ENCODE measurements around the gene ACP2. TPM values are rescaled to one million over a fixed set of nuclear protein-coding genes. Genes with fewer than 3 reads are reported as not detected.
"Not testable (repeated sequence)": the region's sequence is repeated elsewhere in the genome, so short reads cannot be mapped to it uniquely, and the experiment has no call there.

Gene ACP2
- total RNA-seq, 1 donor from 2014 or later: 28.1 TPM

DNA sequence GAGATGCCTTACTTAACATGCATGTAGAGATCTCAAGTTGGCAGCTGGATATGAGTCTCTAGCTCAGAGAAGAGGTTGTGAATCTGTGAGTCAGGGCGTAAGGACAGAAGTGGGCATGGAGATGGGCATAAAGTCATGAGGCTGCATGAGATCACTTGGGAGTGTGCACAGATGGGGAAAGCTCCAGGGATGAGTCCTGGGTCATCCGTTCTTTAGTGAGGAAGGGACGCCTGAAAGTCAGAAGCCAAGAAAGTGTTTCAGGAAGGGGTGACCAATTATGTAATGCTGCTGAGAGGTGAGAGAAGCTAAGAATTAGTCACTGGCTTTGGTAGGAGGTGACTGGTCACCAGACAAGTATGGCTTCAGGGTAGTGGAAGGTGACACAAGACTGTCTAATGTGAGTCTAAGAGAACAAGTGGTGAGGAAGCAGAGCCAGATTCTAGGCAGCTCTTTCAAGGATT, 6.7 kb downstream of the ACP2 start:
- no peak for DNase-seq

- no peak for DNase-seq
Observed at GRCh38 chr11:47239852-47240251, 8.8 kb downstream of the ACP2 start.

- no peak for DNase-seq
Observed at GRCh38 chr11:47236482-47236881, 12.1 kb downstream of the ACP2 start.

GRCh38 chr11:47235163-47235562, 13.5 kb downstream of the ACP2 start:
- no peak for DNase-seq

- DNase-seq: peak; percentile 11
Observed at GRCh38 chr11:47234669-47235100, 13.9 kb downstream of the ACP2 start.

DNA sequence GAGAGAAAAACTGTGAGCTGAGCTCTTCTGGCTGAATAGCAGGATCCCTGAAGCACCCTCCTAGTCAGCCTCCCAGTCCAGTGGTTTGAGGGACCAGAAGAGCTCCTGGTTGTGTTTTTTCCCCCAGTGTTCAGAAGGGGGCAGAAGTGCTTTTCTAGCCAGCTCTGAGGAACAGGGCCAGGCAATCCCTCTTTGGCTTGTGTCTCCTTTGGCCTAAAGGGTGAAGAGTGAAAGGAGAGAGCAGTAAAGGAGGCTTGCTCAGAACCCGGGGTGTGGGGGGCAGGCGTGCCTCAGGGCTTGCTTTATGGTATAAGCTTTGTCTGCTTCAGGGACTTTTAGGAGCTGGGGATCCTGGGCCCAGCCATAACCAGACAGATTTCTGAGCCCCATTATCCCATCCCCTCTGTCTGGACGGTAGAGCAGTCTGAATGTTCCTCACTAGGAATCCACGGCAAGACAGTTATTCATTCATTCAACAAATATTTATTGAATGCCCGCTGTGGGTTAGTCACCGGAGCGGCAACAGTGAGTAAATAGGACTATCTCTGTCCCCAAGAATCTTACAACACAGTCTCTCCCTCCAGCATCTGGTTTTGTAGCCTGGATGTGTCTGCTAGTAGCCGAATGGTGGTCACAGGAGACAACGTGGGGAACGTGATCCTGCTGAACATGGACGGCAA, 14.5 kb downstream of the ACP2 start:
- no peak for DNase-seq

- no peak for DNase-seq
Observed at GRCh38 chr11:47233051-47233450, 15.6 kb downstream of the ACP2 start.

DNA sequence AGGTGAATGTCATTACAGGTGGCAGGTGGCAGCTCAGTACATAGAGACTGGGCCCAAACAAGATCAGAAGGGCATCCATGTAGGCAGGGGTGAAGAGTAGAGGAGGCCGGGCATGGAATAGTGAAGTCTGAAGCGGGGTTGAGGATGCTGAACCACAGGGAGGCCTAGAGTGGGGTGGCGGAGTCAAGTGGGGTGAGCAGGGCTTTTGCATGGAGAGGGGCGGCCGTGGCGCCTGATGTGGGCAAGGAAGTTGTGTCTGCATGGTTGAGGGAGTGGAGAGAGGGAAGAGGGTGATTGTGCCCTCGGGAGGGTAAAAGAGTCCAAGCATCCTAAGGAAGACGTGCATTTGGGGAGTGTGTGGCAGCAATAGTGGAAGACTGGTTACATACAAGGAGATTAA, 19.5 kb downstream of the ACP2 start:
- DNase-seq: no peak

DNA sequence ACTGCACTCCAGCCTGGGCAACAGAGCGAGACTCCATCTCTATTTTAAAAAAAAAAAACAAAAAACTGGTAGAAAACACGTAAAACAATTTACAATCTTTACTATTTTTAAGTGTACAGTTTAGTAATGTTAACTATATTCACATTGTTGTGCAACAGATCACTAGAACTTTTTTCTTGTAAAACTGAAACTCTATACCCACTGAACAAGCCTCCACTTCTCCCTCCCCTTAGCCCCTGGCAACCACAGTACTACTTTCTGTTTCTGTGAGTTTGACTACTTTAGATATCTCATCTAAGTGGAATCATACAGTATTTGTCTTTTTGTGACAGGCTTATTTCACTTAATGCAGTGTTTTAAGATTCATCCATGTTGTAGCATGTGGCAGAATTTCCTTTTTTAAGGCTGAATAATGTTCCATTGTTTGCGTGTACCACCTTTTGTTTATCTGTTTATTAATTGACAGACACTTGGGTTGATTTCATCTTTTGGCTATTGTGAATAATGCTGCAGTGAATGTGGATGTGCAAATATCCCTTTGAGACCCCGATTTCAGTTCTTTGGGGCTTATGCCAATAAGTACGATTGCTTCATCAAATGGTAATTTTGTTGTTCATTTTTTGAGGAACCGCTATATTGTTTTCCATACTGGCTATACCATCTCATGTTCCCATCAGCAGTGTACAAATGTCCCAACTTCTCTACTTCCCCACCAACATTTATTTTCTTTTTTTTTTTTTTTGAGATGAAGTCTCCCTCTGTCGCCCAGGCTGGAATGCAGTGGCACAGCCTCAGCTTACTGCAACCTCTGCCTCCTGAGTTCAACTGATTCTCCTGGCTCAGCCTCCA, 22.8 kb downstream of the ACP2 start:
- DNase-seq: no peak

- no peak for DNase-seq
Observed at GRCh38 chr11:47222696-47223095, 25.9 kb downstream of the ACP2 start.

DNA sequence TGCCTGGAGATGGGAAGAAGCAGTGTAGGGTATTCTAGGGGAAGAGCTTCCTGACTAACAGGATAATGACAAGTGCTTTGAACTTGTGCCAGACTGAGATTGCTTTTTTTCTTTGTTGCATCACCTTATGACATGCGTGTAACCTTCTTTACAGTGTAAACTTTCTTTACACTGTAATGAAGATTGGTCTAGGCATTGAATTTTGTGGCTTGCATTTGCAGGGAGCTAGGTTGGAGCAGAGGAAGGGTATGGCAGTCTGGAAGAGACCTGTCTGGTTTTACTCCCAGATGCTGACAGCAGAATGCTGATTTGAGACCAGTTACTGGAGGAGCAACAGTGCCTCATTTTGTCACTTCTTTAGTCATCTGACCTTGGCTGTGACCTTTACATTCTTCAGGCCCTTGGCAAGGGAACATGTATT, 28.2 kb downstream of the ACP2 start:
- DNase-seq: no peak

DNA sequence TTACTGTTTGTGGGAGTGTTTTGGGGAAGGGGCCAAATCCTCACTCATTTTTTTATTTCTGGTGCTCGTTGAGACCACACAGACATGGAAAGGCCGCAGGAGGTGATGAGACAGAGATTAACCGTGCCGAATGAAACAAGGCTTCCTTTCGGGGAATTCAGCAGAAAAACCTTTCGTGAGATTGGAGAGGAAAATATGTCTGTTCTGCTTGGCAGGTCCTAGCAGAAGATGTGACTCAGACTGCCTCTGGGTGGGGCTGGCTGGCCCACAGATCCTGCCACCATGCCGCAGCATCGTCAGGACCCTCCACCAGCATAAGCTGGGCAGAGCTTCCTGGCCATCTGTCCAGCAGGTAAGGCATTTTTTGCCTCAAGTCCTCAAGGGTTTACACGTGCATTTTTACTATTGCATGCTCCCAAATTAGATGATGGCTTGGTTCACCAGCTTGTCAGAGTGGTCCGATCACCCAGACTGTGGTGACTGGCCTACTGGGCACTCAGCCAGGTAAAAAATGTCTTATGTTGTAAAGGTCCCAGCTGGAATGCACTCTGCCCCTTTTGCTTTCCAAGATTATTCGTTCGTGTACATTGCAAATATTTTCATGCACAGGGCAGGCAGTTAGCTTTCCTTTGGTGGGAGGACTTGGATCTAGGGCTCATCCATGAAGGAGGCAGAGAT, 32.4 kb downstream of the ACP2 start:
- DNase-seq: peak; percentile 22

DNA sequence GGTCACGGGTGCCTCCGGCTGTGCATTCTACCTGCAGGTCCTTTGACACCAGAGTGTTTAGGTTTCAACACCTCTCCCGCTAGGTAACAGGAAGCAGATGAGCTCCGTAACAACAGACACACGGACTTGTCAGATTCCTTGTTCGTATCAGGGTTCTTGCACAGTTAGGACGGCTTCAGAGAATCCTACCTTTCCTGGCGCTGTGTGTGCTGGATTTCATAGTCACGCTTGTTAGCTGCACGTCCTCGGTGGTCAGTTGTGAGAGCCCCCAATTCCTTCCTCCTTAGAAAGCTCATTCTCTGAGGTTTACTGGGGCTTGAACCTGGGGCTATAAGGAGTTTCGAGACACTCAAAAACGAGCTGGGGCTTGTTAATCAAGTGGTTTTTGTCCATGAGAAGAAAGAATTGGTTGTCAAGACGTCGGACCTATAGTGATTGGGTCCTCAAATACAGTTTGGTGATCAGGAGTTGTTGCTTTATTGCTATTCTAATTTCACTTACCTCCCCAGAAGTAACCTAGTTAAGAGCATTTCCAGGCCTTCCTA, 33.2 kb downstream of the ACP2 start:
- DNase-seq: no peak

- DNase-seq: peak; percentile 93
Observed at GRCh38 chr11:47213950-47214565, 34.6 kb downstream of the ACP2 start.

DNA sequence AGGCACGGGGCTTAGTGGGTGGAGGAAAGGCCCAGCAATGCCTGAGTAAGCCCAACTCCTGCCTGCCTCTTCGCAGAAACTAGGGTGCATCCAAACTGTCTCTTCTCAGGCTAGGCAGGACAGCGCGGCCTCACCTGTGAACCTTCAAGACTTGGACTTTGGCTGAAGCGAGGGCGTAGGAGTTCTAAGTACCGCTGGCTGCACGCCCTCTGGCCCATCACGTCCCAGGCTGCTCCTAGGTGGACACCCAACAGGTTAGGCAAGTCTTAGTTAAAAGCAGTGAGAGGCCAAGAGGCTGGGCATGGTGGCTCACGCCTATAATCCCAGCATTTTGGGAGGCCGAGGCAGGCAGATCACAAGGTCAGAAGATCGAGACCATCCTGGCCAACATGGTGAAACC, 35.7 kb downstream of the ACP2 start:
- DNase-seq: no peak

DNA sequence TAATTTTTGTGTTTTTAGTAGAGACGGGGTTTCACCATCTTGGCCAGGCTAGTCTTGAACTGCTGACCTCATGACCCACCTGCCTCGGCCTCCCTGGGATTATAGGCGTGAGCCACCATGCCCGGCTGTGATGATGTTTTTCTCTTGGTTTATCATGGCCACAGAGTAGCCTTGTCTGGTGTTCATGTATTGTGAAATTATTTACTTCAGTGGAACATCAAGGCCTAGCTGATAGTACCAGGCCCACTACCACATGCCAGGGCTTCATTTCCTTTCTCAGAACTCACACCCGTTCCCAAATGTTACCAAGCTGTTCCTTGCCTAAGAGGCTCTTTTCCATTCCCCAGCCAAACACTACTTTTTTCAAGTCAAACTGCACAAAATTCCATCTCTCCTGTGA, 40.0 kb downstream of the ACP2 start:
- DNase-seq: no peak

DNA sequence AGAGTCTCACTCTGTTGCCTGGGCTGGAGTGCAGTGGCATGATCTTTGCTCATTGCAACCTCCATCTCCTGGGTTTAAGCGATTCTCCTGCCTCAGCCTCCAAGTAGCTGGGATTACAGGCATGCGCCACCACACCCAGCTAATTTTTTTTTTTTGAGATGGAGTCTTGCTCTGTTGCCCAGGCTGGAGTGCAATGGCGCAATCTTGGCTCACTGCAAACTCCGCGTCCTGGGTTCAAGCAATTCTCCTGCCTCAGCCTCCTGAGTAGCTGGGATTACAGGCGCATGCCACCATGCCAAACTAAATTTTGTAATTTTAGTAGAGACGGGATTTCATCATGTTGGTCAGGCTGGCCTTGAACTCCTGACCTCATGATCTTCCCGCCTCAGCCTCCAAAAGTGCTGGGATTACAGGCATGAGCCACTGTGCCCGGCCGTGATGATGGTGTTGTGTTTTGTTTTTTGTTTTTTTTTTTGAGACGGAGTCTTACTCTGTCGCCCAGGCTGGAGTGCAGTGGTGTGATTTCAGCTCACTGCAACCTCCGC, 40.5 kb downstream of the ACP2 start:
- not testable (repeated sequence) for DNase-seq

- DNase-seq: no peak
Observed at GRCh38 chr11:47207459-47207858, 41.2 kb downstream of the ACP2 start.

- DNase-seq: not testable (repeated sequence)
Observed at GRCh38 chr11:47206577-47206976, 42.0 kb downstream of the ACP2 start.

DNA sequence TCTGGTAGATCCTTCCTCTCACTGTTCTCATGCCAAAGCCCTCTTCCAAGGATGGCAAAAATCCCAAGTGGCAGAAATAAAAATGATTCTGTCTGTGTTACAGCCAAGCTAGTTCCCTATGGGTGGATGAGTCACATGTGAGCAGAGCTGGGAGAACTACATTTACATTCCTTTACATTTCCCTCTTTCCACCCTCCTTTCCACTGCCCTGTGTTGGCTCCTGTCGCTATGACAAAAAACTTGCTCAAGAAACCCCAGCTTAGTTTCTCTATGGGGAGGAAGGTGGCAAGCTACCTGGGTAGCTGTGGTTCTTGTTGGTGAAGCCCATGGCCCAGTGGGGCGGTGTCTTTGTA, 44.0 kb downstream of the ACP2 start:
- DNase-seq: peak; percentile 31

- no peak for DNase-seq
Observed at GRCh38 chr11:47202576-47202975, 46.0 kb downstream of the ACP2 start.

DNA sequence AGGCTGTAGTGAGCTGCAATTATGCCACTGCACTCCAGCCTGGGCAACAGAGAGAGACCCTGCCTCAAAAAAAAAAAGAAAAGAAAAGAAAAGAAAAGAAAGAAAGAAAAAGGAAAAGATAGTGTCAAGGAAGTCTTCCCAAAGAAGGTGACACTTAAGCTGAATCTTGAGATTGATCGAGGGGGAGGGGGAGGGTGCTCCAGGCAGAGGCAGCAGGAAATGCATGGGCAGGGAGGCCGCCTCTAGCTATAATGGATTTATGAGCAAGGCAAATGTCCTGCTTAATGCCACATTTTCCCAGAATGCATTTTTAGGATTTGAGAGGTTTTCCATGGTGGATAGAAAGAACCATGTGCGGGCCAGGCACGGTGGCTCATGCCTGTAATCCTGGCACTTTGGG, 47.6 kb downstream of the ACP2 start:
- DNase-seq: no peak

All from occipital lobe (tissue), 2 donors.